ENCODE results near the gene KCNH4.

GRCh38 chr17:42167807-42168206 lies 13.1 kb downstream of the KCNH4 start:
- TF ChIP-seq POLR2AphosphoS5 (IDR thresholded peaks at IDR 0.05) (no peak), CTCF (IDR thresholded peaks at IDR 0.05) (no peak)
